ENCODE results near the gene DIPK1B. TPM values are rescaled to one million over a fixed set of nuclear protein-coding genes. Genes with fewer than 3 reads are reported as not detected.

Gene DIPK1B
- total RNA-seq, 1 experiment from 2014 or later = 4.0 TPM

GRCh38 chr9:136734837-136735496 is 22.6 kb downstream of the DIPK1B start:
- BruUV-seq (replicated peaks) = no TSS peak
- Mint-ChIP-seq H3K4me3 (ENCODE audit: low read depth, unreplicated experiment) (no peak overlapping the region), H3K36me3 (ENCODE audit: insufficient read depth, unreplicated experiment) (peaks cover 6% of the 10 kb centered on the region), H3K27ac (ENCODE audit: unreplicated experiment) (no peak overlapping the region), H3K4me1 (ENCODE audit: low read depth, unreplicated experiment) (no peaks in the 10 kb centered on the region), H3K27me3 (ENCODE audit: unreplicated experiment) (peaks cover 30% of the 10 kb centered on the region), H3K9me3 (ENCODE audit: low read depth, unreplicated experiment) (no peaks in the 10 kb centered on the region)
- CTCF ChIA-PET = no interaction called here
- TF ChIP-seq CTCF (IDR thresholded peaks at IDR 0.05; ENCODE audit: unreplicated experiment) = no peak
- intact Hi-C loops (cut with micrococcal nuclease; ENCODE audit: unreplicated experiment) = no loop called here
- no peak for DNase-seq

DNA sequence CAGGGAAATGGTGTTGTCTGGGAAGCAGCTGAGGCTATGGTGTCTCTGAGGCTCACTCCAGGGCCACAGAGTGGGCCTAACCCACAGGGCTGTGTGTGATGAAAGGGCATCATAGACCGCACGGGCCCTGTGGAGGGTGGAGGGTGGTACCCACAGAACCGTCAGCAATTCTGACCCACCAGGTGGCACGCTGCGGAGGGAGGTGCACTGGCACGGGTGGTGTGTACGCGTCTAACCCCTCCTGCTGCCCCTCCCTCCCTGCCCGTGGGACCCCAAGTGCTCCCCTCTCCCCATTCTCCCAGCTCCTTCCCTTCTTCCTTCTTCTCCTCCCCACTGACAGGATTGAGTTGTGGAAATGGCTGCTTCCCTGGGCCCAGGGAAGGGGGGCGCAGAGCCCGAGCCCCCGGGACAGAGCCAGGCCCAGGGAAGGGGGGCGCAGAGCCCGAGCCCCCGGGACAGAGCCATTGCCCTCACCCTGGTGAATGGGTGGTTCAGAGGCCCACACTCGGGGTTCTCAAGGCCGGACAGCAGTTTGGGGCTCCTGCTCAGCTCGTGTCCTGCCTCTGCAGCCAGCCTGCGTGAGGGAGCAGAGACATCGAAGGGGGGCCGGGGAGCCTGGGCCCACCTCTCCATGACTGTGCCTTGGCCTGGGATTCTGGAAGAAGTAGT is 23.6 kb downstream of the DIPK1B start:
- CTCF ChIA-PET = interaction anchor here (0.7 kb wide), 1 partner anchor 39 kb away, joined by 3 read pairs; no protein-coding TSS in a partner anchor
- peaks cover 40% of the 10 kb centered on the region for H3K27me3 Mint-ChIP-seq (ENCODE audit: unreplicated experiment)
- peaks cover 6% of the 10 kb centered on the region for H3K36me3 Mint-ChIP-seq (ENCODE audit: insufficient read depth, unreplicated experiment)
- no peak overlapping the region for H3K27ac Mint-ChIP-seq (ENCODE audit: unreplicated experiment)
- no peak for DNase-seq
- TF ChIP-seq CTCF (IDR thresholded peaks at IDR 0.05; ENCODE audit: unreplicated experiment) = no peak
- BruUV-seq (replicated peaks) = no TSS peak
- intact Hi-C loops (cut with micrococcal nuclease; ENCODE audit: unreplicated experiment) = no loop called here
- H3K4me1 Mint-ChIP-seq (ENCODE audit: low read depth, unreplicated experiment) = no peaks in the 10 kb centered on the region
- no peaks in the 10 kb centered on the region for H3K9me3 Mint-ChIP-seq (ENCODE audit: low read depth, unreplicated experiment)
- no peak overlapping the region for H3K4me3 Mint-ChIP-seq (ENCODE audit: low read depth, unreplicated experiment)

- Mint-ChIP-seq H3K27me3 (ENCODE audit: unreplicated experiment) (peaks cover 68% of the 10 kb centered on the region), H3K4me1 (ENCODE audit: low read depth, unreplicated experiment) (no peaks in the 10 kb centered on the region), H3K27ac (ENCODE audit: unreplicated experiment) (no peak overlapping the region), H3K4me3 (ENCODE audit: low read depth, unreplicated experiment) (no peak overlapping the region), H3K36me3 (ENCODE audit: insufficient read depth, unreplicated experiment) (no peaks in the 10 kb centered on the region), H3K9me3 (ENCODE audit: low read depth, unreplicated experiment) (no peaks in the 10 kb centered on the region)
- TF ChIP-seq CTCF (IDR thresholded peaks at IDR 0.05; ENCODE audit: unreplicated experiment) = no peak
- intact Hi-C loops (cut with micrococcal nuclease; ENCODE audit: unreplicated experiment) = no loop called here
- CTCF ChIA-PET = no interaction called here
- DNase-seq = no peak
- BruUV-seq (replicated peaks) = no TSS peak
Observed at GRCh38 chr9:136738960-136739359, 26.6 kb downstream of the DIPK1B start.

- H3K9me3 Mint-ChIP-seq (ENCODE audit: low read depth, unreplicated experiment) = no peaks in the 10 kb centered on the region
- no peak overlapping the region for H3K4me3 Mint-ChIP-seq (ENCODE audit: low read depth, unreplicated experiment)
- H3K4me1 Mint-ChIP-seq (ENCODE audit: low read depth, unreplicated experiment) = no peaks in the 10 kb centered on the region
- CTCF ChIA-PET = no interaction called here
- DNase-seq = no peak
- no peak overlapping the region for H3K27ac Mint-ChIP-seq (ENCODE audit: unreplicated experiment)
- intact Hi-C loops (cut with micrococcal nuclease; ENCODE audit: unreplicated experiment) = no loop called here
- TF ChIP-seq CTCF (IDR thresholded peaks at IDR 0.05; ENCODE audit: unreplicated experiment) = no peak
- H3K36me3 Mint-ChIP-seq (ENCODE audit: insufficient read depth, unreplicated experiment) = no peaks in the 10 kb centered on the region
- no TSS peak for BruUV-seq (replicated peaks)
- H3K27me3 Mint-ChIP-seq (ENCODE audit: unreplicated experiment) = peaks cover 68% of the 10 kb centered on the region
Observed at GRCh38 chr9:136739509-136739908, 27.1 kb downstream of the DIPK1B start.
